HG02970 (cell line): Measurements from ENCODE around the gene LBHD1.
A peak's percentile ranks its signal among the peaks of the same experiment; 100 is the strongest.
"Not testable (repeated sequence)": the region's sequence is repeated elsewhere in the genome, so short reads cannot be mapped to it uniquely, and the experiment has no call there.

ENCODE experiments used
- ATAC-seq: cut with Tn5 transposase; IDR thresholded peaks from one replicate; pipeline ENCODE4 v1.9.1; 2021; ENCODE audit warnings: mild to moderate bottlenecking, moderate library complexity, moderate number of reproducible peaks; ENCODE audit not compliant: unreplicated experiment, low FRiP score

The LBHD1 gene

DNA sequence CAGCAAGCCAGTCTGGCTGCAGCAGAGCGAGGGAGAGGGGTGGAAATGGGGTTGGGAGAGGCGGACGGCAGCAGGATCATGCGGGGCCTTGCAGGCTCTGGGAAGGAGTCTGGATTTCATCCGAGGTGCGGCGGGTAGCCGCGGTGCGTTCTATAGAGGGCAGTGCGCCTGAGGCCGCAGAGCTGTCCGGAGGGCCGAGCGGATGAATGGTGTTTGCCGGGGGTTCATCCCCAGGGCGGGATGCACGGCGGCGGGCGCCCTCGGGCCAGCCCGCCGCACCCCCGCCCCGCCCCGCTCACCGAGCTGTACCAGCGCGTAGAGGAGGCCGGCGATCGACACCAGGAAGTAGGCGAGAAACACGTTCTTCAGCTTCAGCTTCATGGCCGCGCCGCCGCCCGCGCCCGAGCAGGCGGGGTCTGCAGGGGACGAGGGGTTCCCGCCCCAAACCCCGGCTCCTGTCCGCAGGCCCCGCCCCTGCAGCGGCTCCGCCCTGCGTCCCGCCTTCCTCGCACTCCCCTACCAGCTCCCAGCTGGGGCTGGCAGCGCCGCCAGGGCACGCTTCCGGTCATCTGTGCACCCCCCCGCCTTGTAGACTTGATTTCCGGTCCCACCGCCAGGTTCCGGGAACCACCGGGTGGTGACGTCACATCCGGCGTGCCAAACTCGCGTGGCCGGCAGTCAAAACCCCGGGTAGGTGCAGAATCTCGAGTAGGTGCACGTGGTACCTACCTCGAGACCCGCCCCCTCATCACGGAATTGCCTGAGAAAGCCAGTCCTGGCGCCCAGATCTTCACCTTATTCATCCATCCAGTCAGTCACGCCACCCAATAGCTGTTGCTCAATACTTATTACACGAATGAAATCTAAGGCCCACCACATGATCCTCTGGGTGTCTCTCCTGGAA lies 50.2 kb downstream of the LBHD1 start, which contains the start of gene B3GAT3:
B3GAT3 (minus strand) TSS at position 420 of the 904 bp plus-strand sequence; CDS start at position 381, 39 bp downstream.
- peak; percentile 93 for ATAC-seq

DNA sequence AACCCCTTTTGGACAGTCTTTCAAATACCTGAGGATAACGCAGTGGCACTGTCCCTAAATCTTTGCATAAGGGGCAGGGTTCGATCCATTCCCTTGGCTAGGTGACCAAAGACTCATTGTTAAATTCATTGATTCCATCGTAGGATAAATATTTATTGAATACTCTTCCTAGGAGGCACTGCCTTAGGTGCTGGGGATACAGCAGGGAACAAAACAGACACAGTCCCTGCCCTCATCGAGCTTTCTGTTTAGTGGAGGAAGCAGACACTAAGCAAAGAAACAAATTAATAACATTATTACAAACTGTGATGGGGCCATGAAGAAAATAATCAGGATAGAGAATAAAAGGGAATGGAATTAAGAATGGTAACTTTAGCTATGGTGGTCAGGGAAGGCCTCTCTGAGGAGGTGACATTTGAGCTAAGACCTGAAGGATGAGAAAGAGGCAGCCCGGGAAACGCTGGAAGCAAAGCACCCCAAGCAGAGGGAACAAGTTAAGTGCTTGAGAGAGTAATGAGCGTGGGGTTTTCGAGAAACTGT lies 51.0 kb downstream of the LBHD1 start:
- ATAC-seq, result no peak

DNA sequence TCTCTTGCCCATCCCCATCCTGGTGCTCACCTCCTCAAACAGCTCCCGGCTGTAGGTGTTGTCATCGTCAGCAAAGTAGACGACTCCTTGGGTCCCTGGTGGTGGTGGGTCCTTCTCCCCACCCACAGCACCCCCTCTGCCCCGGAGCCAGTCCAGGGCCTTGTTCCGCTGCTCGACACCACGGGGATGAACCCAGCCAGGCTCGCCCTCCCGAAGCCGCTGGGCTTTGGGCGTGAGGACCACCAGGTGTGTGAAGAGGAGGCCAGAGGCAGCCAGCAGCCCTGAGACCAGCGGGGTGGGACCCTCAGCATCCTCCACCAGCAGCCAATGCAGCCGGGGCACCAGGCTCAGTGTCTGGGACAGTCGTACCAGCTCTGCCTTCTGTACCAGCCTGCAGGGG lies 55.1 kb downstream of the LBHD1 start:
- not testable (repeated sequence) for ATAC-seq

DNA sequence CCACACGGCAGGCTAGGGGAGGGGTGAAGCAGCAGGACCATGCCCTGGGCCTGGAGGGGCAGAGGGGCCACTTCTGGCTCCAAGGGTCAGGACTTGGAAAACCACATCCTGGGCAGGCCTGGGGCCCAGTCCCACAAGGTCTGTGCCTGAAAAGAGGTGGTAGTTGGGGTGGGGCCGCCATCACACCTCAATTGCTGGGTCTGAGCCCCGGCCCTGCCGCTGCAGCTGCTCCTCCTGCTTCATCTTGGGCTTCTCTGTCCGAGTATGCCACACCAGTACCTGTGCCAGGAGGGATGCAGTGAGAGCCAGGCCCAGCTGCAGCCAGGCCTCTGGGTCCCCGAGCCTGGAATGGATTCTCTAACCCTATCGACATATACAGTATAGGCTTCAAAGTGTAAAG lies 56.5 kb downstream of the LBHD1 start:
- no peak for ATAC-seq

DNA sequence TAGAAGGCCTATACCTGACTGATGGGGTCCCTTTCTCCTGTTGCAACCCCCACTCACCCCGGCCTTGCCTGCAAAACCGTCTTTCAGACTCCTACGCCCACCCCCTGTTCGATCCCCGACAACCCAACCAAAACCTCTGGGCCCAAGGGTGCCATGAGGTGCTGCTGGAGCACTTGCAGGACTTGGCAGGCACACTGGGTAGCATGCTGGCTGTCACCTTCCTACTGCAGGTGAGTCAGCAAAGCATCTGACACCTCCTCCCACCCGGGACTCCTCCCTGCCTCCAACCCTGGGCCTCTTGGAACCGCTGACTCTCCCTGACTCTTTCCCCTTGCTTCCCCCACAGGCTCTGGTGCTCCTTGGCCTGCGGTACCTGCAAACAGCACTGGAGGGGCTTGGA lies 57.8 kb downstream of the LBHD1 start:
- ATAC-seq, result no peak

DNA sequence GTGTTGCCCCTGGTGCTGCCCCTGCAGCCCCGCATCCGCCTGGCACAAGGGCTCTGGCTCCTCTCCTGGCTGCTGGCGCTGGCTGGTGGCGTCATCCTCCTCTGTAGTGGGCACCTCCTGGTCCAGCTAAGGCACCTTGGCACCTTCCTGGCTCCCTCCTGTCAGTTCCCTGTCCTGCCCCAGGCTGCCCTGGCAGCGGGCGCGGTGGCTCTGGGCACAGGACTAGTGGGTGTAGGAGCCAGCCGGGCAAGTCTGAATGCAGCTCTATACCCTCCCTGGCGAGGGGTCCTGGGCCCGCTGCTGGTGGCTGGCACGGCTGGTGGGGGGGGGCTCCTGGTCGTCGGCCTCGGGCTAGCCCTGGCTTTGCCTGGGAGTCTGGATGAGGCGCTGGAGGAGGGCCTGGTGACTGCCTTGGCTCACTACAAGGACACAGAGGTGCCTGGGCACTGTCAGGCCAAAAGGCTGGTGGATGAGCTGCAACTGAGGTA lies 58.7 kb downstream of the LBHD1 start:
- ATAC-seq, result no peak
